GM18907 (cell line): Measurements from ENCODE around the gene BNC2.

Experiments used
- ATAC-seq: cut with Tn5 transposase; IDR thresholded peaks from one replicate; pipeline ENCODE4 v1.9.1; 2021; ENCODE audit warnings: mild to moderate bottlenecking, moderate library complexity; ENCODE audit not compliant: unreplicated experiment

The BNC2 gene

GRCh38 chr9:16869131-16869881 lies 1.2 kb downstream of the BNC2 start:
- no peak for ATAC-seq

- ATAC-seq: no peak
These were observed 1.8 kb downstream of the BNC2 start for GRCh38 chr9:16868701-16869100.

GRCh38 chr9:16867576-16868311 lies 2.7 kb downstream of the BNC2 start:
- no peak for ATAC-seq

- ATAC-seq: no peak
These were observed 3.9 kb downstream of the BNC2 start for GRCh38 chr9:16866587-16866986.

GRCh38 chr9:16864649-16865434 lies 5.6 kb downstream of the BNC2 start:
- no peak for ATAC-seq

- ATAC-seq: no peak
These were observed 22.3 kb downstream of the BNC2 start for GRCh38 chr9:16848179-16848578.

GRCh38 chr9:16846986-16847385 lies 23.5 kb downstream of the BNC2 start:
- ATAC-seq: no peak

GRCh38 chr9:16846367-16846766 lies 24.1 kb downstream of the BNC2 start:
- ATAC-seq: no peak

GRCh38 chr9:16834817-16835216 lies 35.7 kb downstream of the BNC2 start:
- ATAC-seq: no peak

GRCh38 chr9:16833296-16833835 lies 37.1 kb downstream of the BNC2 start:
- no peak for ATAC-seq

- no peak for ATAC-seq
These were observed 38.4 kb downstream of the BNC2 start for GRCh38 chr9:16832101-16832500.

GRCh38 chr9:16830806-16831205 lies 39.7 kb downstream of the BNC2 start:
- no peak for ATAC-seq

- no peak for ATAC-seq
These were observed 41.9 kb downstream of the BNC2 start for GRCh38 chr9:16828340-16829281.

GRCh38 chr9:16825971-16826625 lies 44.4 kb downstream of the BNC2 start:
- ATAC-seq: no peak

- no peak for ATAC-seq
These were observed 45.1 kb downstream of the BNC2 start for GRCh38 chr9:16825331-16825725.

- ATAC-seq: no peak
These were observed 45.7 kb downstream of the BNC2 start for GRCh38 chr9:16824545-16825330.

GRCh38 chr9:16823906-16824305 lies 46.6 kb downstream of the BNC2 start:
- ATAC-seq: no peak

GRCh38 chr9:16821344-16821743 lies 49.1 kb downstream of the BNC2 start:
- no peak for ATAC-seq

- ATAC-seq: no peak
These were observed 53.0 kb downstream of the BNC2 start for GRCh38 chr9:16817514-16817913.
